Vein endothelial cell (primary cell): ENCODE results near the gene COX17. TPM values are rescaled to one million over a fixed set of nuclear protein-coding genes. Genes with fewer than 3 reads are reported as not detected.

Experiments
- total RNA-seq: library from RNA; depleted of rRNA; stranded (reverse); fragments of >200 nt; gene quantifications from 2 replicates; pipeline ENCODE4 v1.2.3, GENCODE V29; 2012

Gene COX17
- total RNA-seq = 8.9 and 10.5 TPM in 2 replicates

GRCh38 chr3:119676771-119677640 is at the start of gene COX17:
Gene COX17, minus strand, starts transcription at chr3:119677406. Its CDS starts 96 bp downstream, at chr3:119677310.

GRCh38 chr3:119702530-119703527 is 25.6 kb upstream of the COX17 start, which contains the start of gene CFAP91:
Gene CFAP91, plus strand, starts transcription at chr3:119703022. Its CDS starts 77 bp downstream, at chr3:119703099.

GRCh38 chr3:119660474-119661440 is 16.4 kb downstream of the COX17 start, which contains the start of gene POPDC2:
Gene POPDC2, minus strand, starts transcription at chr3:119660589. Its CDS starts 166 bp downstream, at chr3:119660423.

Other genes starting within 250 kb of the COX17 start
- 44.1 and 46.0 TPM in 2 replicates for gene TMEM39A, start 213.8 kb downstream of the COX17 start, total RNA-seq
- 14.7 and 25.2 TPM in 2 replicates for gene POGLUT1, start 208.4 kb downstream of the COX17 start, total RNA-seq
- 35.6 and 44.7 TPM in 2 replicates for gene TIMMDC1, start 178.9 kb downstream of the COX17 start, total RNA-seq
- not detected in 2 replicates for gene CD80, start 117.8 kb downstream of the COX17 start, total RNA-seq
- 5.9 and 9.2 TPM in 2 replicates for gene ADPRH, start 97.9 kb downstream of the COX17 start, total RNA-seq
- gene PLA1A, start 79.5 kb downstream of the COX17 start, total RNA-seq = 0.96 and 1.3 TPM in 2 replicates
- gene POPDC2, start 16.8 kb downstream of the COX17 start, total RNA-seq = 0.33 and 0.48 TPM in 2 replicates
- gene CFAP91, start 25.6 kb upstream of the COX17 start, total RNA-seq = 0.10 and 0.33 TPM in 2 replicates
- 0.38 TPM in 1 of 2 replicates, not detected in the other for gene NR1I2, start 104.7 kb upstream of the COX17 start, total RNA-seq